ENCODE results near the gene DOCK9. TPM values are rescaled to one million over a fixed set of nuclear protein-coding genes. Genes with fewer than 3 reads are reported as not detected.

The DOCK9 gene
- total RNA-seq, 1 experiment from 2014 or later, result 30.5 TPM

DNA sequence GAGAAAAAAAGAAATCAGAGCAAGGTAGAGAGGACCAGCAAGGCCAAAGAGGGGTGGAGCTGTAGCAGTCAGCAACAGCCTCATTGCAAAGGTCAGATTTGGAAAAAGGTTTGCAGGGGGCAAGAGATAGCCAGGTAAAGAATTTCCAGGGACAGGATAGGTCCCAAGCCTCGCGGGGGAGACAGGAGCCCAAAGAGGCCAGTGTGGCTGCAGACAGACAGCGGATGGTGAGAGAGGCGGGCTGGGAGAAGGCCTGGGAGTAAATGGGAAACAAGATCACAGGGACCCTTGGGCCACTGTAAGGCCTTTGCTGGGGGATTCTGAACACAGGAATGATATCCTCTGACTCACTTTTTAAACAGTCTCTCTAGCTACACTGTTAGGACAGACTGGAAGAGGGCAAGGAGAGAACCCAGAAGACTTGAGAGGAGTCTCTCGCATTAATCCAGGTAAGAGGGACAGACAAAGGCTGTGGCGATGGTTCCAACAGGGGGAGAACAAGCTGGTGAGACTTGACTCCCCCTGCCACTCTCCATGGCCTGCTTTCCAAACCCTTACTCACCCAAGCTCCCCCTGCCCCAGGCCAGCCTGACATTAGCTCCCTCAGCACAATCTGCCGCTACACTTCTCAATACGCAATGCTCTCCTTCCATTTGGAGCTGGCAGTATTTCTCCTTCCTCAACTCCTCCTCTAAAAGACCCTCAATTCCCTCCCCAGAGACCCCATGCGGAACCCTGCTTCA is 31.8 kb downstream of the DOCK9 start:
- no peak overlapping the region for H3K4me3 ChIP-seq (ENCODE audit: low read depth in 2 of 2, low read length in 2 of 2)
- ChIA-PET CTCF (no interaction called here), POLR2A (no interaction called here)
- H3K27ac ChIP-seq (ENCODE audit: low read length), result no peak overlapping the region
- TF ChIP-seq SIN3A (IDR thresholded peaks at IDR 0.05; ENCODE audit: borderline replicate concordance, insufficient read depth, low read depth, low read length), result no peak
- TF ChIP-seq TCF7L2 (IDR thresholded peaks at IDR 0.05; ENCODE audit: low read depth, low read length), result no peak
- no peak for TF ChIP-seq REST (IDR thresholded peaks at IDR 0.05; ENCODE audit: insufficient read depth in 1 of 2, low read depth in 2 of 2, low read length in 1 of 2)
- TF ChIP-seq, protein P1, sequence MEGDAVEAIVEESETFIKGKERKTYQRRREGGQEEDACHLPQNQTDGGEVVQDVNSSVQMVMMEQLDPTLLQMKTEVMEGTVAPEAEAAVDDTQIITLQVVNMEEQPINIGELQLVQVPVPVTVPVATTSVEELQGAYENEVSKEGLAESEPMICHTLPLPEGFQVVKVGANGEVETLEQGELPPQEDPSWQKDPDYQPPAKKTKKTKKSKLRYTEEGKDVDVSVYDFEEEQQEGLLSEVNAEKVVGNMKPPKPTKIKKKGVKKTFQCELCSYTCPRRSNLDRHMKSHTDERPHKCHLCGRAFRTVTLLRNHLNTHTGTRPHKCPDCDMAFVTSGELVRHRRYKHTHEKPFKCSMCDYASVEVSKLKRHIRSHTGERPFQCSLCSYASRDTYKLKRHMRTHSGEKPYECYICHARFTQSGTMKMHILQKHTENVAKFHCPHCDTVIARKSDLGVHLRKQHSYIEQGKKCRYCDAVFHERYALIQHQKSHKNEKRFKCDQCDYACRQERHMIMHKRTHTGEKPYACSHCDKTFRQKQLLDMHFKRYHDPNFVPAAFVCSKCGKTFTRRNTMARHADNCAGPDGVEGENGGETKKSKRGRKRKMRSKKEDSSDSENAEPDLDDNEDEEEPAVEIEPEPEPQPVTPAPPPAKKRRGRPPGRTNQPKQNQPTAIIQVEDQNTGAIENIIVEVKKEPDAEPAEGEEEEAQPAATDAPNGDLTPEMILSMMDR (IDR thresholded peaks at IDR 0.05), result no peak
- TF ChIP-seq POLR2AphosphoS5 (IDR thresholded peaks at IDR 0.05; ENCODE audit: low read depth, low read length), result no peak
- no peaks in the 10 kb centered on the region for H3K9me3 ChIP-seq (ENCODE audit: control insufficient read depth, insufficient read depth, low read depth, low read length)
- no TSS peak for BruUV-seq (replicated peaks)
- intact Hi-C loops (cut with micrococcal nuclease; ENCODE audit: unreplicated experiment) (no loop called here), in situ Hi-C loops (cut with HindIII; ENCODE audit: low pct_unique_long_range_greater_than_20kb, low sequenced_read_pairs) (no loop called here)
- H3K36me3 ChIP-seq (ENCODE audit: control insufficient read depth, insufficient read depth, low read length), result no peaks in the 10 kb centered on the region
- no peak for DNase-seq (ENCODE audit: low read depth, low spot score)
- ATAC-seq, result no peak
- H3K4me1 ChIP-seq (ENCODE audit: control insufficient read depth, insufficient read depth, low read length), result no peaks in the 10 kb centered on the region
- no peaks in the 10 kb centered on the region for H3K27me3 ChIP-seq (ENCODE audit: control insufficient read depth, insufficient read depth, low read length)

- ATAC-seq (no peak), DNase-seq (ENCODE audit: low read depth, low spot score) (no peak)
- Histone ChIP-seq H3K4me3 (ENCODE audit: low read depth in 2 of 2, low read length in 2 of 2) (no peak overlapping the region), H3K9me3 (ENCODE audit: control insufficient read depth, insufficient read depth, low read depth, low read length) (no peaks in the 10 kb centered on the region), H3K27ac (ENCODE audit: low read length) (no peak overlapping the region), H3K27me3 (ENCODE audit: control insufficient read depth, insufficient read depth, low read length) (no peaks in the 10 kb centered on the region), H3K36me3 (ENCODE audit: control insufficient read depth, insufficient read depth, low read length) (no peaks in the 10 kb centered on the region), H3K4me1 (ENCODE audit: control insufficient read depth, insufficient read depth, low read length) (no peaks in the 10 kb centered on the region)
- intact Hi-C loops (cut with micrococcal nuclease; ENCODE audit: unreplicated experiment) (no loop called here), in situ Hi-C loops (cut with HindIII; ENCODE audit: low pct_unique_long_range_greater_than_20kb, low sequenced_read_pairs) (no loop called here)
- TF ChIP-seq POLR2AphosphoS5 (IDR thresholded peaks at IDR 0.05; ENCODE audit: low read depth, low read length), result no peak
- TF ChIP-seq SIN3A (IDR thresholded peaks at IDR 0.05; ENCODE audit: borderline replicate concordance, insufficient read depth, low read depth, low read length), result no peak
- TF ChIP-seq, protein P1 (IDR thresholded peaks at IDR 0.05), result no peak
- no peak for TF ChIP-seq TCF7L2 (IDR thresholded peaks at IDR 0.05; ENCODE audit: low read depth, low read length)
- no peak for TF ChIP-seq REST (IDR thresholded peaks at IDR 0.05; ENCODE audit: insufficient read depth in 1 of 2, low read depth in 2 of 2, low read length in 1 of 2)
- CTCF ChIA-PET, result no interaction called here
- POLR2A ChIA-PET, result interaction anchor here (0.6 kb wide), 1 partner anchor 574 kb away, joined by 6 read pairs; no protein-coding TSS in a partner anchor
- no TSS peak for BruUV-seq (replicated peaks)
Measured at GRCh38 chr13:98944336-98944735, 33.5 kb downstream of the DOCK9 start.

Data from Panc1 (cell line).